MCF 10A (cell line): Measurements from ENCODE around the gene CENPX. TPM values are rescaled to one million over a fixed set of nuclear protein-coding genes. Genes with fewer than 3 reads are reported as not detected.

Experiments used
- BruUV-seq: library from RNA; stranded (reverse); fragments of 400-500 nt; replicated peaks from 2 replicates; lab custom pipeline; 2021; lab: Mats Ljungman, UMichigan
- CTCF ChIA-PET: fragments of 300-600 bp; sonication (Branson Sonifier 250); formaldehyde crosslinking; extraction: SDS; loops from one replicate; lab custom pipeline; 2021; ENCODE audit warnings: antibody characterized with exemption, inconsistent platforms; lab: Yijun Ruan, JAX
- POLR2A ChIA-PET: fragments of 300-600, 350-650 bp; sonication (Branson Sonifier 250); formaldehyde crosslinking; extraction: SDS; loops from one replicate; lab custom pipeline; 2020; ENCODE audit warnings: antibody characterized with exemption, inconsistent platforms; lab: Yijun Ruan, JAX
- DNase-seq: peaks from one replicate; pipeline ENCODE4 v3.0.0-alpha.2; 2018; ENCODE audit not compliant: unreplicated experiment
- H3K27ac Mint-ChIP-seq: one replicate; pipeline ENCODE4 v1.8.0; 2022; ENCODE audit warnings: mild to moderate bottlenecking, low read depth, mixed read lengths; ENCODE audit not compliant: unreplicated experiment
- H3K27me3 Mint-ChIP-seq: one replicate; pipeline ENCODE4 v1.8.0; 2022; ENCODE audit warnings: mixed read lengths; ENCODE audit not compliant: insufficient read depth, unreplicated experiment
- H3K36me3 Mint-ChIP-seq: one replicate; pipeline ENCODE4 v1.8.0; 2022; ENCODE audit warnings: mild to moderate bottlenecking, moderate library complexity, mixed read lengths; ENCODE audit not compliant: insufficient read depth, unreplicated experiment
- H3K4me1 Mint-ChIP-seq: one replicate; pipeline ENCODE4 v1.8.0; 2022; ENCODE audit warnings: mixed read lengths; ENCODE audit not compliant: insufficient read depth, unreplicated experiment
- H3K4me3 Mint-ChIP-seq: one replicate; pipeline ENCODE4 v1.8.0; 2022; ENCODE audit warnings: mild to moderate bottlenecking, moderate library complexity, mixed read lengths; ENCODE audit not compliant: unreplicated experiment
- H3K9me3 Mint-ChIP-seq: one replicate; pipeline ENCODE4 v1.8.0; 2022; ENCODE audit warnings: mixed read lengths; ENCODE audit not compliant: unreplicated experiment
- intact Hi-C: fragments of 100-400 bp; cut with micrococcal nuclease; formaldehyde crosslinking; loops from 2 replicates; pipeline ENCODE4 v1.14.1; 2022
- total RNA-seq: library from RNA; stranded (reverse); gene quantifications from 2 replicates; pipeline ENCODE4 v1.2.3, GENCODE V29; 2022
- TF ChIP-seq, protein P1 (sequence below): fragments of 200-600 bp; IDR thresholded peaks from one replicate; pipeline ENCODE4 v1.8.0; 2022; ENCODE audit warnings: antibody characterized with exemption, mild to moderate bottlenecking; ENCODE audit not compliant: unreplicated experiment

Gene CENPX
- total RNA-seq, 1 experiment from 2014 or later: 35.6 TPM

DNA sequence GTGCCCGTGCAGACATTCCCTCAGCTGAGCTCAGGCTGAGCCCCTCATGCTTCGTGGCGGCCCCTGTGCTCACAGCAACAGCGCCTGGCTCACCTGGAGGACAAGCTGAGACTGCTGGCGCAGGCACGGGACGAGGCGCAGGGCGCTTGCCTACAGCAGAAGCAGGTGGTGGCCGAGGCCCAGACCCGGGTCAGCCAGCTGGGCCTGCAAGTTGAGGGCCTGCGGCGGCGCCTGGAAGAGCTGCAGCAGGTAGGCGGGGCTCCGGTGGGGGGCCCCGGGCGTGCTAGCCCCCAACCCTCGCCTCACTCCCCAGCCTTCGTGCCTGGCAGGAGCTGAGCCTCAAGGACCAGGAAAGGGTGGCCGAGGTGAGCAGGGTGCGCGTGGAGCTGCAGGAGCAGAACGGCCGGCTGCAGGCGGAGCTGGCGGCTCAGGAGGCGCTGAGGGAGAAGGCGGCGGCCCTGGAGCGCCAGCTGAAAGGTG is 7.4 kb upstream of the CENPX start:
- intact Hi-C loops: loop anchor here (2.0 to 10.0 kb wide), 3 partner anchors 65 to 215 kb away; partner anchors contain the start of gene FASN
- Mint-ChIP-seq H3K4me3 (peak overlapping the region; percentile 78), H3K4me1 (no peaks in the 10 kb centered on the region), H3K27me3 (no peaks in the 10 kb centered on the region), H3K27ac (no peak overlapping the region), H3K36me3 (peaks cover 5% of the 10 kb centered on the region), H3K9me3 (no peaks in the 10 kb centered on the region)
- no peak for DNase-seq
- ChIA-PET POLR2A (interaction anchor here (0.6 to 1.7 kb wide), 7 partner anchors 8 to 223 kb away, joined by 3 to 4 read pairs (median 3); partner anchors contain the start of genes DCXR and FASN), CTCF (interaction anchor here (0.5 to 2.3 kb wide), 9 partner anchors 10 to 1574 kb away, joined by 3 to 13 read pairs (median 3); no protein-coding TSS in a partner anchor)
- no TSS peak for BruUV-seq
- TF ChIP-seq, protein P1, sequence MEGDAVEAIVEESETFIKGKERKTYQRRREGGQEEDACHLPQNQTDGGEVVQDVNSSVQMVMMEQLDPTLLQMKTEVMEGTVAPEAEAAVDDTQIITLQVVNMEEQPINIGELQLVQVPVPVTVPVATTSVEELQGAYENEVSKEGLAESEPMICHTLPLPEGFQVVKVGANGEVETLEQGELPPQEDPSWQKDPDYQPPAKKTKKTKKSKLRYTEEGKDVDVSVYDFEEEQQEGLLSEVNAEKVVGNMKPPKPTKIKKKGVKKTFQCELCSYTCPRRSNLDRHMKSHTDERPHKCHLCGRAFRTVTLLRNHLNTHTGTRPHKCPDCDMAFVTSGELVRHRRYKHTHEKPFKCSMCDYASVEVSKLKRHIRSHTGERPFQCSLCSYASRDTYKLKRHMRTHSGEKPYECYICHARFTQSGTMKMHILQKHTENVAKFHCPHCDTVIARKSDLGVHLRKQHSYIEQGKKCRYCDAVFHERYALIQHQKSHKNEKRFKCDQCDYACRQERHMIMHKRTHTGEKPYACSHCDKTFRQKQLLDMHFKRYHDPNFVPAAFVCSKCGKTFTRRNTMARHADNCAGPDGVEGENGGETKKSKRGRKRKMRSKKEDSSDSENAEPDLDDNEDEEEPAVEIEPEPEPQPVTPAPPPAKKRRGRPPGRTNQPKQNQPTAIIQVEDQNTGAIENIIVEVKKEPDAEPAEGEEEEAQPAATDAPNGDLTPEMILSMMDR: no peak

DNA sequence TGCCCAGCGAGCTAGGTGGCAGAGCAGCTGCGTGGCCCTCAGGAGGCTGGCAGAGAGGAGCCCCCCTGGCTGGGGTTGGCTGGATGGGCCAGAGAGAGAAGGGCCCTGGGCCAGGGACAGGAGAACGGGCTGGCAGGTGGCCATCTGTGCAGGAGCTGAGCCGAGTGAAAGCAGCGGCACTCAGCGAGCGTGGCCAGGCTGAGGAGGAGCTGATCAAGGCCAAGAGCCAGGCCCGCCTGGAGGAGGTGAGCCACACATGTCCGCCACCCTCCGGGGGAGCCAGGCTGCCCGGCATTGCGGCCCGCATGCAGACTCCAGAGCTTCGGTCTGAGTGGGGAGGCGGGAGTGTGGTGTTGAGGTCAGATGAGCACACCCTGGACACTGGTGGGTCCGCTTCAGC is 6.7 kb upstream of the CENPX start:
- DNase-seq: no peak
- Mint-ChIP-seq H3K4me3 (peak overlapping the region; percentile 78), H3K9me3 (no peaks in the 10 kb centered on the region), H3K36me3 (peaks cover 5% of the 10 kb centered on the region), H3K27me3 (no peaks in the 10 kb centered on the region), H3K4me1 (no peaks in the 10 kb centered on the region), H3K27ac (no peak overlapping the region)
- CTCF ChIA-PET: interaction anchor here (0.6 to 2.3 kb wide), 6 partner anchors 9 to 125 kb away, joined by 3 to 13 read pairs (median 4); no protein-coding TSS in a partner anchor
- no TSS peak for BruUV-seq
- POLR2A ChIA-PET: interaction anchor here (1.4 to 1.7 kb wide), 2 partner anchors 9 to 49 kb away, joined by 4 read pairs; partner anchors contain the start of gene DCXR
- intact Hi-C loops: no loop called here
- TF ChIP-seq, protein P1: no peak

DNA sequence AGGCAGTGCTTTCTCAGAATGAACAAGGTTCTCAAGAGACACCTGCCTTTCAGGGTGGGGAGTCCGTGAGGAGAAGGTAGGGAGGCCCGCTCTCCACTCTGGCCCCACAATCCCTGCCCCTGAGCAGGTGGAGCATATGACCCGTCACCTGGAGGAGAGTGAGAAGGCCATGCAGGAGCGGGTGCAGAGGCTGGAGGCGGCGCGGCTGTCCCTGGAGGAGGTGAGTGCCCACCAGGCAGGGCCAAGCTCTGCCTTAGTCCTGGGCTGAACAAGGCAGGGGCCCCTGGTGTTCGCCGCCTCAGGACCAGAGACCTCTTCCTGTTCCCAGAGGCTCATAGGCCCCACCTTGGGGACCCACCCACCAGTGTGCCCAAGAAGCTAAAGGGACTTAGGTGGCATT is 6.3 kb upstream of the CENPX start:
- H3K4me3 Mint-ChIP-seq: no peak overlapping the region
- ChIA-PET POLR2A (interaction anchor here (1.4 to 1.7 kb wide), 2 partner anchors 9 to 49 kb away, joined by 4 read pairs; partner anchors contain the start of gene DCXR), CTCF (interaction anchor here (1.9 to 2.3 kb wide), 2 partner anchors 9 to 126 kb away, joined by 12 to 13 read pairs; no protein-coding TSS in a partner anchor)
- DNase-seq: no peak
- TF ChIP-seq, protein P1: no peak
- H3K36me3 Mint-ChIP-seq: peaks cover 5% of the 10 kb centered on the region
- no peaks in the 10 kb centered on the region for H3K27me3 Mint-ChIP-seq
- intact Hi-C loops: no loop called here
- no TSS peak for BruUV-seq
- no peak overlapping the region for H3K27ac Mint-ChIP-seq
- H3K9me3 Mint-ChIP-seq: no peaks in the 10 kb centered on the region
- H3K4me1 Mint-ChIP-seq: peaks cover 4% of the 10 kb centered on the region

DNA sequence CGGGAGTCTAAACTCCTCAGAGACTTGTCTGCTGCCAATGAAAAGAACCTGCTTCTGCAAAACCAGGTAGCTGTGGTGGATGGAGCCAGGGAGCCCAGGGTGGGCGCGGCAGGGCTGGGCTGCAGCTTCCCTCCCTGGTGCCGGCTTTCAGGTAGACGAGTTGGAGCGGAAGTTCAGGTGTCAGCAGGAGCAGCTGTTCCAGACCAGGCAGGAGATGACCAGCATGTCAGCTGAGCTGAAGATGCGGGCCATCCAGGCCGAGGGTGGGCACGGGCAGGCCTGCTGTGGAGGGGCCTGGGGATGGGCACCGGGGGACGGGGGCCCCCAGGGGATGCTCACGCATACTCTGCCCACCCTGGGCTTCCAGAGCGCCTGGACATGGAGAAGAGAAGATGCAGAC is 5.6 kb upstream of the CENPX start:
- Mint-ChIP-seq H3K27ac (no peak overlapping the region), H3K4me3 (no peak overlapping the region), H3K4me1 (peaks cover 6% of the 10 kb centered on the region), H3K36me3 (peaks cover 5% of the 10 kb centered on the region), H3K9me3 (no peaks in the 10 kb centered on the region), H3K27me3 (no peaks in the 10 kb centered on the region)
- intact Hi-C loops: no loop called here
- ChIA-PET POLR2A (interaction anchor here (0.6 to 1.4 kb wide), 2 partner anchors 48 to 59 kb away, joined by 3 to 4 read pairs; no protein-coding TSS in a partner anchor), CTCF (no interaction called here)
- TF ChIP-seq, protein P1: no peak
- DNase-seq: no peak
- no TSS peak for BruUV-seq
